SU-DHL-6 (cell line): ENCODE data around the gene DHX35.

Experiments used
- H2AFZ ChIP-seq: fragments of 200-600 bp; sonication (generic); 2 replicates; pipeline ENCODE4 v1.6.1; 2014; ENCODE audit warnings: low read depth, mild to moderate bottlenecking, moderate library complexity, mixed read lengths, antibody characterized with exemption, low read length; ENCODE audit not compliant: severe bottlenecking
- H3F3A ChIP-seq: fragments of 200-600 bp; shearing (Covaris generic); 2 replicates; pipeline ENCODE4 v1.6.0; 2016; ENCODE audit warnings: antibody characterized with exemption, mild to moderate bottlenecking; ENCODE audit not compliant: insufficient read depth
- H3K27ac ChIP-seq: fragments of 200-600 bp; sonication (generic); 2 replicates; pipeline ENCODE4 v1.5.1; 2016; ENCODE audit warnings: low read depth, mild to moderate bottlenecking, low read length, moderate library complexity, mixed read lengths
- H3K27me3 ChIP-seq: fragments of 200-600 bp; sonication (generic), shearing (Covaris generic); 2 replicates; pipeline ENCODE4 v1.6.0; 2014; ENCODE audit warnings: mild to moderate bottlenecking, low read length
- H3K36me3 ChIP-seq: fragments of 200-600 bp; sonication (generic); 2 replicates; pipeline ENCODE4 v1.6.1; 2014; ENCODE audit warnings: mild to moderate bottlenecking, low read length, mixed read lengths
- H3K4me2 ChIP-seq: fragments of 300-600, 200-600 bp; shearing (Covaris generic), sonication (generic); 2 replicates; pipeline ENCODE4 v1.6.0; 2014; ENCODE audit warnings: low read length, low read depth, mild to moderate bottlenecking; ENCODE audit not compliant: poor library complexity, severe bottlenecking
- H3K4me3 ChIP-seq: fragments of 200-600 bp; sonication (generic); 2 replicates; pipeline ENCODE4 v1.5.1; 2014; ENCODE audit warnings: antibody characterized with exemption, low read length, mild to moderate bottlenecking, mixed read lengths; ENCODE audit not compliant: insufficient read depth, poor library complexity, severe bottlenecking
- H3K79me2 ChIP-seq: fragments of 200-600 bp; sonication (generic); 2 replicates; pipeline ENCODE4 v1.6.1; 2014; ENCODE audit warnings: mild to moderate bottlenecking, low read length, moderate library complexity; ENCODE audit not compliant: insufficient read depth
- H3K9ac ChIP-seq: fragments of 200-600 bp; sonication (generic); 2 replicates; pipeline ENCODE4 v1.7.0; 2014; ENCODE audit warnings: mild to moderate bottlenecking, low read length
- H3K9me2 ChIP-seq: fragments of 200-600 bp; sonication (generic); replicated peaks from 2 replicates; pipeline ENCODE4 v1.6.1; 2014; ENCODE audit warnings: low read length; ENCODE audit not compliant: insufficient read depth
- H3K9me3 ChIP-seq: fragments of 200-600 bp; sonication (generic); 2 replicates; pipeline ENCODE4 v1.6.1; 2014; ENCODE audit warnings: low read length, mixed read lengths; ENCODE audit not compliant: insufficient read depth
- H4K20me1 ChIP-seq: fragments of 200-600 bp; sonication (generic); 2 replicates; pipeline ENCODE4 v1.6.1; 2014; ENCODE audit warnings: low read depth, mild to moderate bottlenecking, antibody characterized with exemption, low read length, moderate library complexity, mixed read lengths
- EZH2phosphoT487 ChIP-seq: fragments of 200-600 bp; sonication (generic), shearing (Covaris generic); conservative IDR thresholded peaks from 2 replicates; pipeline ENCODE4 v1.6.1; 2018; ENCODE audit warnings: mild to moderate bottlenecking, antibody characterized with exemption, low read length, moderate library complexity, mixed read lengths
- TF ChIP-seq, protein P1 (sequence below): fragments of 200-600 bp; sonication (generic); IDR thresholded peaks from one replicate; pipeline ENCODE4 v1.5.1; 2017; ENCODE audit warnings: antibody characterized with exemption, mild to moderate bottlenecking, low read length, moderate library complexity; ENCODE audit not compliant: insufficient read depth, poor library complexity, severe bottlenecking

The DHX35 gene

DNA sequence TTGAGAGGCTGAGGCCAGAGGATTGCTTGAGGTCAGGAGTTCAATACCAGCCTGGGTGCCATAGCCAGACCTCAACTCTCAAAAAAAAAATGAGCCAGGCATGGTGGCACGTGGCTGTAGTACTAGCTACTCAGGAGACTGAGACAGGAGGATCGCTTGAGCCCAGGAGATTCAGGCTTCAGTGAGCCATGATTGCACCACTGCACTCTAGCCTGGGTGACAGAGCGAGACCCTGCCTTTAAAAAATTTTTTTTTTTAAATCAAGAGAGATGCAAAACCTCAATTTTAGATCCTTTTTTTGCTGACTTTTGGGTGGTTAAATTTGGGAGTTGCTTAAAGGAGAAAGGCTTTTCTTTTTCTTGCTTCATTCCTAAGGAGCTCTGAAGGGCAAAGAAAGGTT lies 70.9 kb downstream of the DHX35 start:
- H3K27ac ChIP-seq, result no peak overlapping the region
- H3F3A ChIP-seq, result no peaks in the 10 kb centered on the region
- H3K27me3 ChIP-seq, result no peaks in the 10 kb centered on the region
- no peaks in the 10 kb centered on the region for H3K9me2 ChIP-seq
- H2AFZ ChIP-seq, result no peak overlapping the region
- H3K36me3 ChIP-seq, result no peaks in the 10 kb centered on the region; the same call in 1 of the 2 replicates
- TF ChIP-seq, protein P1, sequence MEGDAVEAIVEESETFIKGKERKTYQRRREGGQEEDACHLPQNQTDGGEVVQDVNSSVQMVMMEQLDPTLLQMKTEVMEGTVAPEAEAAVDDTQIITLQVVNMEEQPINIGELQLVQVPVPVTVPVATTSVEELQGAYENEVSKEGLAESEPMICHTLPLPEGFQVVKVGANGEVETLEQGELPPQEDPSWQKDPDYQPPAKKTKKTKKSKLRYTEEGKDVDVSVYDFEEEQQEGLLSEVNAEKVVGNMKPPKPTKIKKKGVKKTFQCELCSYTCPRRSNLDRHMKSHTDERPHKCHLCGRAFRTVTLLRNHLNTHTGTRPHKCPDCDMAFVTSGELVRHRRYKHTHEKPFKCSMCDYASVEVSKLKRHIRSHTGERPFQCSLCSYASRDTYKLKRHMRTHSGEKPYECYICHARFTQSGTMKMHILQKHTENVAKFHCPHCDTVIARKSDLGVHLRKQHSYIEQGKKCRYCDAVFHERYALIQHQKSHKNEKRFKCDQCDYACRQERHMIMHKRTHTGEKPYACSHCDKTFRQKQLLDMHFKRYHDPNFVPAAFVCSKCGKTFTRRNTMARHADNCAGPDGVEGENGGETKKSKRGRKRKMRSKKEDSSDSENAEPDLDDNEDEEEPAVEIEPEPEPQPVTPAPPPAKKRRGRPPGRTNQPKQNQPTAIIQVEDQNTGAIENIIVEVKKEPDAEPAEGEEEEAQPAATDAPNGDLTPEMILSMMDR, result no peak
- TF ChIP-seq EZH2phosphoT487, result no peak
- H3K9me3 ChIP-seq, result no peaks in the 10 kb centered on the region
- no peaks in the 10 kb centered on the region for H4K20me1 ChIP-seq
- no peak overlapping the region for H3K9ac ChIP-seq
- no peak overlapping the region for H3K4me2 ChIP-seq
- no peak overlapping the region for H3K4me3 ChIP-seq
- no peaks in the 10 kb centered on the region for H3K79me2 ChIP-seq

DNA sequence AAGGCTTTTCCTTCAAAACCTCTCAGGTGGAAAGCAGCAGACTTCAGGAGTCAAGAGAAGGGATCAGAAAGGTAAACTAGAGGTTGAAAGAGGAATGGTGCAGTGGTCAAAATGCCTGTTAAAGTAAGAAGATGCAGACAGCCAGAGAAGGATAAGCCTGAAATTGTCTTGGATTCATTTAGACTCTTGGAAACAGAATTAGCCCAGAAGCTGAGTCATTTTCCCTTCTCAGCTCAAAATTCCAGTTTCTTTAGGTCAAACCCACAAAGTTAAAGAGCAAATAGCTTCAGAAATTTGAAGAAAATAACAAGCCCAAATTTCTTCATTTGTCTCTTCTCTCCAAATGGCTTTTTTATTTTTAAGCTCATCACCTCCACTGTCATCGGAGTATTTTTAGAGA lies 73.9 kb downstream of the DHX35 start:
- Histone ChIP-seq H3K4me2 (no peak overlapping the region), H3K9ac (no peak overlapping the region), H3K4me3 (no peak overlapping the region), H2AFZ (no peak overlapping the region), H3K79me2 (no peaks in the 10 kb centered on the region), H3K27ac (no peak overlapping the region), H3K9me3 (no peaks in the 10 kb centered on the region), H3K9me2 (no peaks in the 10 kb centered on the region), H3K36me3 (no peaks in the 10 kb centered on the region; the same call in 1 of the 2 replicates), H3F3A (no peaks in the 10 kb centered on the region), H4K20me1 (no peaks in the 10 kb centered on the region), H3K27me3 (no peaks in the 10 kb centered on the region)
- TF ChIP-seq, protein P1, result no peak
- TF ChIP-seq EZH2phosphoT487, result no peak

DNA sequence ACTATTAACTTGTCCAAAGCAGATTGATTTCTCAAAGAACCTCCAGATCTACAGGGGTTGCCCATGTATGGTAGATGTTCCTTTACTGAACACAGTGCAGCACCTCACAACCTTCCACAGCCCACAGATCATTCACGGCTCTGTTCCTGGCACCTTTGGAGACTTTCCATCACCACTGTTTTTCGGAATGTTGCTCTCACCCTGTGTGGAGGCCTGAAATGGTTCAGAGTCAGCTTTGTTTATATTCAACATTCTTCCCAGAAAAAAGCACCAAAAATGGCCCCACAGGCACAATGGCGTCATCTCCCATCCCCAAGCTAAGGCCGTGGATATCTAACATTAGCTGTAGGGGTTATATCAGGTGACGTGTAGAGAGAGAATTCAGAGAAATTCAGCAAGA lies 74.7 kb downstream of the DHX35 start:
- no peaks in the 10 kb centered on the region for H3K27me3 ChIP-seq
- no peak overlapping the region for H3K4me3 ChIP-seq
- no peaks in the 10 kb centered on the region for H4K20me1 ChIP-seq
- H3F3A ChIP-seq, result no peaks in the 10 kb centered on the region
- no peak for TF ChIP-seq EZH2phosphoT487
- TF ChIP-seq, protein P1, result no peak
- no peak overlapping the region for H2AFZ ChIP-seq
- no peaks in the 10 kb centered on the region for H3K79me2 ChIP-seq
- no peak overlapping the region for H3K9ac ChIP-seq
- no peaks in the 10 kb centered on the region for H3K9me2 ChIP-seq
- H3K4me2 ChIP-seq, result no peak overlapping the region
- H3K9me3 ChIP-seq, result no peaks in the 10 kb centered on the region
- H3K36me3 ChIP-seq, result no peaks in the 10 kb centered on the region; the same call in 1 of the 2 replicates
- no peak overlapping the region for H3K27ac ChIP-seq
